Right lobe of liver (tissue), 6 donors: Measurements from ENCODE around the gene SGCA. TPM values are rescaled to one million over a fixed set of nuclear protein-coding genes. Genes with fewer than 3 reads are reported as not detected.

Source experiments
- ATAC-seq, 4 donors: fragments of 200-7000 bp; cut with Tn5 transposase; one replicate each; pipeline ENCODE4 v1.9.1; 2020; ENCODE audit warnings: mild to moderate bottlenecking in 4 of 4, moderate library complexity in 4 of 4
- DNase-seq, 3 donors: peaks; one replicate each; pipeline ENCODE4 v3.0.0-alpha.2; 2020
- H3K27ac ChIP-seq, 3 donors: fragments of 200-600 bp; one replicate each; pipeline ENCODE4 v1.8.0; 2022
- H3K27me3 ChIP-seq, 2 donors: fragments of 200-600 bp; one replicate each; pipeline ENCODE4 v1.8.0; 2022
- H3K36me3 ChIP-seq, 4 donors: fragments of 200-600 bp; sonication (generic) in 1 of 4; one replicate each; pipeline versions ENCODE4 v1.5.1 to v1.8.0; 2017 to 2022; ENCODE audit warnings: control low read depth in 1 of 4
- H3K4me1 ChIP-seq, 4 donors: fragments of 200-600 bp; sonication (generic) in 1 of 4; one replicate each; pipeline versions ENCODE4 v1.5.1 to v1.8.0; 2017 to 2022; ENCODE audit warnings: control low read depth in 1 of 4
- H3K4me3 ChIP-seq, 3 donors: fragments of 200-600 bp; one replicate each; pipeline ENCODE4 v1.8.0; 2022
- H3K9me3 ChIP-seq, 4 donors: fragments of 200-600 bp; sonication (generic) in 1 of 4; one replicate each; pipeline versions ENCODE4 v1.5.1 to v1.8.0; 2017 to 2022; ENCODE audit warnings: control low read depth in 1 of 4
- POLR2A ChIP-seq: fragments of 450-650 bp; IDR thresholded peaks from one replicate; pipeline ENCODE4 v1.6.1; 2017; ENCODE audit warnings: antibody characterized with exemption, mild to moderate bottlenecking
- WGBS: methylation state at CpG from one replicate; pipeline ENCODE4 v1.1.6; 2018; ENCODE audit warnings: low coverage, low lambda C conversion rate; ENCODE audit not compliant: insufficient coverage; ENCODE audit errors: missing lambda C conversion rate; 5-methylcytosine and 5-hydroxymethylcytosine counted together
- intact Hi-C, 2 donors: fragments of 100-400 bp; cut with DNase I; formaldehyde crosslinking; loops; one replicate each; pipeline versions ENCODE4 v1.11.2 to v1.14.1; 2022
- total RNA-seq, 6 experiments: library from RNA; depleted of rRNA in 2 of 6; stranded (reverse); fragments of >200 nt in 2 of 6; fragmentation: NEBNext Ultra II Directional in 3 of 6; extraction: Animal tissue kit (Norgen Biotek cat#: 25700) in 3 of 6; gene quantifications; one replicate each; pipeline versions ENCODE4 v1.1.0 to v1.2.4, GENCODE V29; 2016 to 2023
- TF ChIP-seq, protein P1 (sequence below), 4 donors: fragments of 200-600 bp in 3 of 4; fragments of 450-650 bp in 1 of 4; IDR thresholded peaks; one replicate each; pipeline versions ENCODE4 v1.5.1 to v1.8.0; 2016 to 2022; ENCODE audit warnings: antibody characterized with exemption in 4 of 4, mild to moderate bottlenecking in 2 of 4
- donor health status: DM: no; HTN: yes; CAD: no.
- donor health status: DM: no; HTN: no; CAD: no.
- donor health status: DM: no; HTN: no; CAD: no.
- donor health status: DM: no; HTN: yes; CAD: no.
- donor health status: DM: no; HTN: yes; CAD: no.

Gene SGCA
- total RNA-seq, 6 experiments from 2014 or later = 0.48 to 2.8 (median 1.6) TPM

DNA sequence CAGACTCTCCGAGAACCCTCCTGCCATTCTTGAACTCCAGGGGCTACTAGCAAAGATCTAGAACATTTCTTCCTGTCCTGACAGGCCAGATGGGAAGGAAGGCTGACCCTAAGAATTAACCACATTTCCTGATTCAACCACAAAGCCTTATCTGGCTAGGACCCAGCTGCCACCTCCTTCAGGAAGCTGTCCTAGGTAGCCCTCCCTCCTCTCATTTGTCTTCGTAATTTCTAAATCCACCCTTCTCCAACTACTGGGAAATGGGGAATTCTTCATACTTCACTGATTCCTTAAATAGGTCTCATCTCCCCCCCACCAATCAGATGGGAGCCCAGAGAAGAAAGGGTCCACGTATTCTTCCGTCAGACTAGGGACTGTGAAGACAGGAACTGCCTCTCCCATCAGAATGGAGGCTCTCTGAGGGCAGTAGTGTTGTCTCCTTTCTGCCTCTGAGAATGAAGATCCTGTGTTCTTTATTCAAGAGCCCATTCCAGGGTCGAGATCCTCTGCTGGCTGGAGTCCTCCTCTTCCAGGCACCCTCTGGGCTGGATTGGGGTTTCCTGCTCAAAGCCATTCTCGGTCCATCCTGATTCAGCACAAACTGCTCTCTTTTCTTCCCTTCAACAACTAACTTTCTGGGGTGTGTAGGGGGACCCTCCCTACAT is 38.0 kb upstream of the SGCA start:
- Histone ChIP-seq H3K4me1 (no peaks in the 10 kb centered on the region), H3K36me3 (no peaks in the 10 kb centered on the region), H3K27ac (no peak overlapping the region), H3K4me3 (no peak overlapping the region), H3K9me3 (no peaks in the 10 kb centered on the region), H3K27me3 (peaks cover 0 to 6% of the 10 kb centered on the region in 2 donors)
- ATAC-seq (peak in 2 of 4 donors; percentile 8 to 15), DNase-seq (no peak)
- intact Hi-C loops = no loop called here
- no peak for TF ChIP-seq POLR2A
- TF ChIP-seq, protein P1, sequence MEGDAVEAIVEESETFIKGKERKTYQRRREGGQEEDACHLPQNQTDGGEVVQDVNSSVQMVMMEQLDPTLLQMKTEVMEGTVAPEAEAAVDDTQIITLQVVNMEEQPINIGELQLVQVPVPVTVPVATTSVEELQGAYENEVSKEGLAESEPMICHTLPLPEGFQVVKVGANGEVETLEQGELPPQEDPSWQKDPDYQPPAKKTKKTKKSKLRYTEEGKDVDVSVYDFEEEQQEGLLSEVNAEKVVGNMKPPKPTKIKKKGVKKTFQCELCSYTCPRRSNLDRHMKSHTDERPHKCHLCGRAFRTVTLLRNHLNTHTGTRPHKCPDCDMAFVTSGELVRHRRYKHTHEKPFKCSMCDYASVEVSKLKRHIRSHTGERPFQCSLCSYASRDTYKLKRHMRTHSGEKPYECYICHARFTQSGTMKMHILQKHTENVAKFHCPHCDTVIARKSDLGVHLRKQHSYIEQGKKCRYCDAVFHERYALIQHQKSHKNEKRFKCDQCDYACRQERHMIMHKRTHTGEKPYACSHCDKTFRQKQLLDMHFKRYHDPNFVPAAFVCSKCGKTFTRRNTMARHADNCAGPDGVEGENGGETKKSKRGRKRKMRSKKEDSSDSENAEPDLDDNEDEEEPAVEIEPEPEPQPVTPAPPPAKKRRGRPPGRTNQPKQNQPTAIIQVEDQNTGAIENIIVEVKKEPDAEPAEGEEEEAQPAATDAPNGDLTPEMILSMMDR (IDR thresholded peaks at IDR 0.05) = no peak
- WGBS = 45% methylated on average over 6 of the region's 6 CpGs

DNA sequence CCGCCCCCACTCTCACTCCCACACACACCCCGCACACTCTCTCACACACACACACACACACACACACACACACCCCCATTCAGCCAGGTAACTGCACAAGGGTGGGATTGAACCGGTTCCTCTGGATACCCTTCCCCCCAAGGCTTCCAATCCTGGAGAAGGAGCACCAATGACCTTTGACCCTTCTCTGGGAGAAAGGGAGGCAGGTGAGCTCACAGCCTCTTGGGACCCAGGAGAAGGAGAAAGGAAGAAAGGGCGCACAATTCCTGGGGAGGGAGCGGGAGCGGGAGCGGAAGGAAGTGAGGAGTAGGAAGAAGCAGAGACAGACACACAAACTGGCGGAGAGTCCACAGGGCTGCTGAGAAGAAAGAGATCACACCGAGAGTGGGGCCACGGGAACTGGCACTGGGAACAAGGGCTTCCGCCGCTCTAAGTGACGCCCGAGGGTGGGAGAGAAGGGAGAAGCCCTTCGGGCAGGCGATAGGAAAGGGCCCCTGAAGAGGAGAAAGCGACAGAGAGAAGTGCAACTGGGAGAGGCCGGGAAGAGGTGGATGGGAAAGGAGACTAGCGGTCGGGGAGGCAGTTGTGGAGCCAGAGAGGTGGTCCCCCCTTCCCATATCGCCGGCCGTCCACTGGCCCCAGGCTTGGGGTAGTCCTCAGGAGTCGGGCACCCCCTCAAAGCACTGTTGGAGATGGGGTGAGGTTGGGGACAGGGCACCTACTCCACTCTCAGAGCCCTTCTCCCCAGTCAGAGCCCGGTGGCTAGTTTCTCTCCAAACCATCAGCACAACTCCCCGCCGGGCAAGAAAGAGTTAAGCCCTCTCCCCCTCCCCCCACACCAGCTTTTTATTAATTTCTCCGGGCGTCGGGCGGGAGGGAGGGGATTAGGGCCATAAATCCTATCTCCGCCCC is 37.1 kb upstream of the SGCA start:
- TF ChIP-seq POLR2A = no peak
- TF ChIP-seq, protein P1 (IDR thresholded peaks at IDR 0.05) = no peak
- Histone ChIP-seq H3K27ac (peak overlapping the region in 1 of 3 donors; percentile 16), H3K27me3 (peaks cover 0 to 6% of the 10 kb centered on the region in 2 donors), H3K36me3 (no peaks in the 10 kb centered on the region), H3K4me3 (peak overlapping the region; percentile 18 to 24 (median 21)), H3K4me1 (peaks cover 0 to 3% (median 0%) of the 10 kb centered on the region in 4 donors), H3K9me3 (no peaks in the 10 kb centered on the region)
- intact Hi-C loops = no loop called here
- DNase-seq (no peak), ATAC-seq (peak in 3 of 4 donors; percentile 8 to 13 (median 12))
- WGBS = 15% methylated on average over 31 of the region's 32 CpGs

DNA sequence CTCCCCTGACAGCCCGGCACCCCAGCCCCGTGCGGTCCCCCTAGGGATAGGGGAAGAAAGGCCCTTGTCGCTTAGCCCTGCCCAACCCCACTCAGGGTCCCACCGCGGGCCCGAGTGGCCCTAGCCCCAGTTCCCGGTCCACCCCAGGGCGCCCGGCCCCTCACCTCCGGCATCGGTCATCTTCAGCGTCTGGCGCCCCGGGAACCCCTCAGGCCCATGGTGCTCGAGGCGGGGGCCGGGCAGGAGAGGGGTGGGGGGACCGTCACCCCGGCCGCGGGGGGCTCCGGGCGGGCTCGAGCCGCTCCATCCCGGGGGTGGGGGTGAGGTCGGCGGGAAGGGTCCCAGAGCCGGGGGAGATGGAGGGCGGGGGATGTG is 36.5 kb upstream of the SGCA start:
- Histone ChIP-seq H3K4me3 (peak overlapping the region; percentile 18 to 24 (median 21)), H3K9me3 (no peaks in the 10 kb centered on the region), H3K27me3 (peaks cover 0 to 6% of the 10 kb centered on the region in 2 donors), H3K36me3 (peaks cover 0 to 1% (median 0%) of the 10 kb centered on the region in 4 donors), H3K4me1 (peaks cover 0 to 3% (median 0%) of the 10 kb centered on the region in 4 donors), H3K27ac (peak overlapping the region in 1 of 3 donors; percentile 16)
- intact Hi-C loops = no loop called here
- TF ChIP-seq, protein P1 (IDR thresholded peaks at IDR 0.05) = no peak
- TF ChIP-seq POLR2A = no peak
- peak in 2 of 4 donors; percentile 3 for ATAC-seq
- DNase-seq = no peak
- WGBS = 4% methylated on average over 9 of the region's 31 CpGs

DNA sequence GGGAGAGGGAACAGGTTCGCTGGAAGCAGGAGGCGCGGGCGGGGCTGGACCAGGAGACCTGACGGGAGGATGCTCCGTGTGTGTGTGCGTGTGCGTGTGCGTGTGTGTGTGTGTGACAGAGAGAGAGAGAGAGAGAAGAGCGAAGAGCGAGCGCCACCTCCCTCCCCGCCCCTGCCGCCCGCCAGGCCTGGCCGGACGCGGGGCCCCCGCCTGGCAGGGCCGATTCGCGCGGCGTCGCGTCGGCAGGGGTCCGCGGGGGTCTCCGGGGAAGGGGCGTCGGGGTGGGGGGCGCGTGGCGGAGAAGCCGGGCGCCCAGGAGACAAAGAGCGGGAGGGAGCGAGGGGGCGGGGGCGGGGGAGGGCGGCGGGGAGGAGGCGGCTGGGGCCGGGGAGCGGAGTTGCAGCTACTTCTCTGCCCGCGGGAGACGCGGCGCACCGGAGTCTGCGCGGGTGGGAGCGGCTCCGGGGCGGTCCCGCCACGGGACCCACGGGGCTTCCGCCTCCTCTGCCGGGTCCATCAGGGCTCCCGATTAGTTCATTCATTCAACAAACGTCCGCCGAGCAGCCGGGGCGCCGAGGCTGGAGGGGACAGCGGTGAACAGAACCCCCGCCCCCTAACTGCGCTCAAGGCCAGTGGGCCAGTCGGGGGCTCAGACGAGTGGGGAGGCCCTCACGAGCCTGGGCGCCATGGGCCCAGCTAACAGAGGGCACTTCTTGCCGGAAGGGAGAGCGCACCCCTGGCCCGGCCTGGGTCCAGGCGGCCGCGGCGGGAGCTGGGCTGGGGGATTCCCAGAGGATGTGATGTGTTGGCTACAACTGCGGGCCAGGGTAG is 35.9 kb upstream of the SGCA start, which contains the start of gene SAMD14:
Gene SAMD14, minus strand, starts transcription at position 433 of the 831 bp plus-strand sequence. CDS start 5,201 bp downstream, outside the sequence.
- WGBS = 2% methylated on average over 24 of the region's 84 CpGs
- peaks cover 0 to 6% of the 10 kb centered on the region in 2 donors for H3K27me3 ChIP-seq
- H3K4me1 ChIP-seq = peaks cover 0 to 3% (median 0%) of the 10 kb centered on the region in 4 donors
- peaks cover 0 to 7% (median 0%) of the 10 kb centered on the region in 4 donors for H3K36me3 ChIP-seq
- no peak for DNase-seq
- H3K9me3 ChIP-seq = no peaks in the 10 kb centered on the region
- peak within 1 kb of the TSS in 1 of 3 donors; percentile 16 for H3K27ac ChIP-seq
- no peak for TF ChIP-seq POLR2A
- TF ChIP-seq, protein P1 (IDR thresholded peaks at IDR 0.05) = no peak
- intact Hi-C loops = no loop called here
- H3K4me3 ChIP-seq = peak within 1 kb of the TSS; percentile 18 to 24 (median 21)
- peak; percentile 33 to 49 (median 36) for ATAC-seq
